GM18870 (cell line): ENCODE results near the gene ZSWIM6.

Source experiments
- ATAC-seq: cut with Tn5 transposase; IDR thresholded peaks from one replicate; pipeline ENCODE4 v1.9.1; 2021; ENCODE audit warnings: moderate library complexity; ENCODE audit not compliant: unreplicated experiment

ZSWIM6 gene

GRCh38 chr5:61526207-61526519, 194.1 kb downstream of the ZSWIM6 start:
- no peak for ATAC-seq

- ATAC-seq: no peak
These were observed 200.9 kb downstream of the ZSWIM6 start for GRCh38 chr5:61532983-61533382.

- ATAC-seq: peak; percentile 87
These were observed 202.6 kb downstream of the ZSWIM6 start for GRCh38 chr5:61534481-61535267.

GRCh38 chr5:61535828-61536227, 203.8 kb downstream of the ZSWIM6 start:
- no peak for ATAC-seq

GRCh38 chr5:61536922-61537321, 204.9 kb downstream of the ZSWIM6 start:
- no peak for ATAC-seq

- ATAC-seq: no peak
These were observed 206.9 kb downstream of the ZSWIM6 start for GRCh38 chr5:61538722-61539501.

- no peak for ATAC-seq
These were observed 217.5 kb downstream of the ZSWIM6 start for GRCh38 chr5:61549530-61549929.

- ATAC-seq: no peak
These were observed 219.7 kb downstream of the ZSWIM6 start for GRCh38 chr5:61551637-61552313.

- ATAC-seq: no peak
These were observed 227.1 kb downstream of the ZSWIM6 start for GRCh38 chr5:61559146-61559545.

GRCh38 chr5:61559722-61560121, 227.7 kb downstream of the ZSWIM6 start:
- no peak for ATAC-seq

- no peak for ATAC-seq
These were observed 231.3 kb downstream of the ZSWIM6 start for GRCh38 chr5:61563401-61563800.

- ATAC-seq: no peak
These were observed 235.3 kb downstream of the ZSWIM6 start for GRCh38 chr5:61567337-61567736.

- ATAC-seq: no peak
These were observed 237.3 kb downstream of the ZSWIM6 start for GRCh38 chr5:61569353-61569752.

GRCh38 chr5:61570767-61571166, 238.7 kb downstream of the ZSWIM6 start:
- no peak for ATAC-seq

GRCh38 chr5:61572959-61573358, 240.9 kb downstream of the ZSWIM6 start:
- ATAC-seq: no peak

GRCh38 chr5:61575103-61575502, 243.0 kb downstream of the ZSWIM6 start:
- ATAC-seq: no peak

- no peak for ATAC-seq
These were observed 243.5 kb downstream of the ZSWIM6 start for GRCh38 chr5:61575581-61575980.

GRCh38 chr5:61576556-61576955, 244.5 kb downstream of the ZSWIM6 start:
- ATAC-seq: no peak

GRCh38 chr5:61578858-61579503, 246.9 kb downstream of the ZSWIM6 start:
- ATAC-seq: no peak

- ATAC-seq: no peak
These were observed 250.3 kb downstream of the ZSWIM6 start for GRCh38 chr5:61582205-61582820.

- ATAC-seq: no peak
These were observed 250.8 kb downstream of the ZSWIM6 start for GRCh38 chr5:61582887-61583286.
